Chondrocyte (in vitro differentiated cells): ENCODE data around the gene CELF2. TPM values are rescaled to one million over a fixed set of nuclear protein-coding genes. Genes with fewer than 3 reads are reported as not detected.

Experiments used
- DNase-seq: peaks from one replicate; pipeline ENCODE4 v3.0.0; 2021; ENCODE audit warnings: mixed read lengths, low spot score
- H3K27ac Mint-ChIP-seq: one replicate; pipeline ENCODE4 v1.8.0; 2021; ENCODE audit warnings: mild to moderate bottlenecking, moderate library complexity, mixed read lengths; ENCODE audit not compliant: unreplicated experiment
- H3K27me3 Mint-ChIP-seq: 2 replicates; pipeline ENCODE4 v1.8.0; 2021; ENCODE audit warnings: low read depth, mixed read lengths
- H3K36me3 Mint-ChIP-seq: 2 replicates; pipeline ENCODE4 v1.8.0; 2021; ENCODE audit warnings: low read depth, mixed read lengths
- H3K4me1 Mint-ChIP-seq: 2 replicates; pipeline ENCODE4 v1.8.0; 2021; ENCODE audit warnings: low read depth, mild to moderate bottlenecking, mixed read lengths
- H3K4me3 Mint-ChIP-seq: one replicate; pipeline ENCODE4 v1.8.0; 2021; ENCODE audit warnings: mild to moderate bottlenecking, moderate library complexity, mixed read lengths; ENCODE audit not compliant: unreplicated experiment
- H3K9me3 Mint-ChIP-seq: 2 replicates; pipeline ENCODE4 v1.8.0; 2021; ENCODE audit warnings: low read depth, mixed read lengths
- total RNA-seq: library from RNA; stranded (reverse); gene quantifications from 3 replicates; pipeline ENCODE4 v1.2.1, GENCODE V29; 2021
- TF ChIP-seq, protein P1 (sequence below): fragments of 200-600 bp; sonication (generic); IDR thresholded peaks from 2 replicates; pipeline ENCODE4 v1.5.0; 2021; ENCODE audit warnings: antibody characterized with exemption, mild to moderate bottlenecking, moderate library complexity

The CELF2 gene
- total RNA-seq, 1 donor from 2014 or later = 44.3 TPM

DNA sequence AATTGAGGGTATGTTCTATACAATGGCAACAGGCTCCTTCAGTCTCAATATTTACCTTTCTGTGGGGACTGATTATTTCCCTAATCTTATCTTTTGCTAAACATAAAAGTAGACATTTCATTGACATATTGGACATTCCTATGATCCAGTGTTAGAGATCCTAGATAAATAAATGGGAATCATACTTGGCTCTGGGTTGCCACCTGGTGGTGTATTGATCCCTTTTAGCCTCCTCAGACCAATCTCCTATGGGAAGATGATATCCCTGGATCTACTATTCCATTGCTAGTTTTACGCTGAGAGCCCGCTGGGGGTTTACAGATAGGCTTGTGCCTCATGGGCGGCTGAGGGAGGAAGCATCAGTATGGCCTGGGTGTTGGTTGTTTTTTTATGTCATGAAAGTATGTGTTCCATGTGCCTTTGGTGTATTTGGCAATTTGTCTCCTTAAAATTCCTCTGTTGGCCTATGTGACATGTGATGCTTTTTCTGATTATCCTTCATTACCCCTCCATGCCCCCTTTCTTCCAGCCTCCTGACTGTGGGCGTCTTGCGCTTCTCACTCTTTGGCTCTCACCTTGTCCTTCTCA lies 18.8 kb downstream of the CELF2 start:
- Mint-ChIP-seq H3K27ac (no peak overlapping the region), H3K9me3 (no peaks in the 10 kb centered on the region), H3K4me3 (no peak overlapping the region), H3K4me1 (peaks cover 14% of the 10 kb centered on the region), H3K27me3 (no peaks in the 10 kb centered on the region), H3K36me3 (peaks cover 1% of the 10 kb centered on the region)
- DNase-seq = no peak
- TF ChIP-seq, protein P1, sequence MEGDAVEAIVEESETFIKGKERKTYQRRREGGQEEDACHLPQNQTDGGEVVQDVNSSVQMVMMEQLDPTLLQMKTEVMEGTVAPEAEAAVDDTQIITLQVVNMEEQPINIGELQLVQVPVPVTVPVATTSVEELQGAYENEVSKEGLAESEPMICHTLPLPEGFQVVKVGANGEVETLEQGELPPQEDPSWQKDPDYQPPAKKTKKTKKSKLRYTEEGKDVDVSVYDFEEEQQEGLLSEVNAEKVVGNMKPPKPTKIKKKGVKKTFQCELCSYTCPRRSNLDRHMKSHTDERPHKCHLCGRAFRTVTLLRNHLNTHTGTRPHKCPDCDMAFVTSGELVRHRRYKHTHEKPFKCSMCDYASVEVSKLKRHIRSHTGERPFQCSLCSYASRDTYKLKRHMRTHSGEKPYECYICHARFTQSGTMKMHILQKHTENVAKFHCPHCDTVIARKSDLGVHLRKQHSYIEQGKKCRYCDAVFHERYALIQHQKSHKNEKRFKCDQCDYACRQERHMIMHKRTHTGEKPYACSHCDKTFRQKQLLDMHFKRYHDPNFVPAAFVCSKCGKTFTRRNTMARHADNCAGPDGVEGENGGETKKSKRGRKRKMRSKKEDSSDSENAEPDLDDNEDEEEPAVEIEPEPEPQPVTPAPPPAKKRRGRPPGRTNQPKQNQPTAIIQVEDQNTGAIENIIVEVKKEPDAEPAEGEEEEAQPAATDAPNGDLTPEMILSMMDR = peak; percentile 86

DNA sequence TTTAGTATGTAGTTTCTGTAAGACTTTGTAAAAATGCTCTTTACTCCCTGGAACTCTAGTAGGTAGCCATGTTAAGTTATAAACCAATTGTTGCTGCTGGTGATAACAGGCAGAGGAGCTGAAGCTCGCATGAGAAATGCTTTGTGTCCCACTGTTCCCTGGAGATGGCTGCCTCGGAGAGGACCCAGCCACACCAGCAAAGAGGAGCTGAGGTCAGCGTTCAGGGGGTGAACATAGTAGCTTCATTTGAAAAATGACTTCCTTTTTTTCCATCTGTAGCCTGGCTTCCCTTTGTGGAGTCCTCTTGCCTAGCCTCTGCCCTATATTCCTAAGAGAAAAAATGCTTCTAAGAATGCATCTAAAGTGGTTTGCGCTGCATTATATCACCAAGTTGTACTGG lies 20.3 kb downstream of the CELF2 start:
- no peaks in the 10 kb centered on the region for H3K36me3 Mint-ChIP-seq
- no peak for DNase-seq
- no peaks in the 10 kb centered on the region for H3K9me3 Mint-ChIP-seq
- no peaks in the 10 kb centered on the region for H3K27me3 Mint-ChIP-seq
- H3K4me3 Mint-ChIP-seq = no peak overlapping the region
- peaks cover 14% of the 10 kb centered on the region for H3K4me1 Mint-ChIP-seq
- H3K27ac Mint-ChIP-seq = no peak overlapping the region
- TF ChIP-seq, protein P1 = no peak

DNA sequence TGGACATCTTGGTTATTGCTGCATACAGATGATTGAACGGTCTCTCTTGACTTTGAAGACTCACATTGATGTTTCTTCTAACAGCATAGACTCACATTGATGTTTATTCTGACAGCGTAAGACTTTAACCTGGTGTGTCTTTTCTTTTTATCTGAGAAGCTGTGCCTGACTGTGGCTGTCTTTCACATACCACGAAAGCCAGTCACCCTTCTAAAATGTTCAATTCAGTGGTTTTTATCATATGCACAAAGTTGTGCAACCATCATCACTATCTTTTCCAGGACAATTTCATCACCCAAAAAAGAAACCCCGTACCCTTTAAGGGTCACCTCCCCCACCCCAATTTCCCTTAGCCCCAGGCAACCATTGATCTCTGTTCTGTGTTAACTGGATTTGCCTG lies 24.7 kb downstream of the CELF2 start:
- Mint-ChIP-seq H3K4me1 (no peaks in the 10 kb centered on the region), H3K4me3 (no peak overlapping the region), H3K27ac (no peak overlapping the region), H3K27me3 (no peaks in the 10 kb centered on the region), H3K36me3 (peaks cover 6% of the 10 kb centered on the region), H3K9me3 (no peaks in the 10 kb centered on the region)
- no peak for DNase-seq
- TF ChIP-seq, protein P1 = no peak

DNA sequence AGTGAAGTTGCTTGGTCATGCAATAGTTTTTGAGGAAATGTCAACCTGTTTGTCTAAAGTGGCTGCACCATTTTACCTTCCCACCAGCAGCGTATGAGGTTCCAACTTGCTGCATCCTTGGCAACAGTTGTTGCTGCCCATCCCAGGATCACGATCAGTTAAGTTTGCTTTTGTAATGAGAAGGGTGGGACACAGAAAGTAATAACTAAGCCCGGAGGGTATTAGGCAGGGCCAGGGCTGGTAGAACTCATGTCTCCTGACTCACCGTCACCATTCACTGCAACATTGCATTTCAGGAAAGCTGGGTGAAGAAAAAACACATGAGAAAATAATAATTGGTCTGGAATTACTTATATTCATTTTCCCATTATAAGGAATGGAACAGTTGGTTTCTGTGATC lies 25.4 kb downstream of the CELF2 start:
- Mint-ChIP-seq H3K36me3 (peaks cover 6% of the 10 kb centered on the region), H3K4me1 (no peaks in the 10 kb centered on the region), H3K27me3 (no peaks in the 10 kb centered on the region), H3K4me3 (no peak overlapping the region), H3K9me3 (no peaks in the 10 kb centered on the region), H3K27ac (no peak overlapping the region)
- TF ChIP-seq, protein P1 = no peak
- DNase-seq = no peak

DNA sequence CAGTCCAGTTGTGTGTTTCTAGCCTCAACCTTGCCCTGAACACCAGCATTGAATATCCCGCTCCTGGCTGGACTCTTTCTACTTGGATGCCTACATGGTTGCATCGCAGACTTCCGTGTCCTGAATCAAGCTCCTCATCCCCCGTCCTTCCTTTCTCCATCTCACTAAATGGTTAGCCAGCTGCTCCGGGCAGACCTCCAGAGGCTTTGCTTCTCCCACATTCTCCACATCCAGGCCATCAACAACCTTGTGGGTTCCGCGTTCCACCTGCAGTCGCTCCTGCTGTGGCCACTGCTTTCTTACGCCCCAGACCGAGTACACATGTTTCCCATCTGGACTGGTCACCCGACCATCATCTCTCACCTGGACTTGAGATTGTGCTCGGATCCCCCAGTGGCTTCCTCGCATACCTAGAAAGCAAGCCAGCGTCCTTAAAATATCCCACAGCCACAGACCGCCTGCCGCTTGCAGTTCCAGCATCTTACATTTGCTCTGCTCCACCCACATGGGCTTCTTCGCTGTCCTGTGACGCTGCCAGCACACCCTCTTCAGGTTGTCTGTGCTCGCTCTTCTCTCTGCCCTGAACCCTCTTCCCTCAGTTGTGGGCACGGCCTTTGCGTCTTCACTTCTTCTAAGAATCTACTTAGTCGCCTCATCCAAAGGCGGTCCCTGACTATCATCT lies 25.9 kb downstream of the CELF2 start:
- Mint-ChIP-seq H3K9me3 (no peaks in the 10 kb centered on the region), H3K4me1 (no peaks in the 10 kb centered on the region), H3K36me3 (peaks cover 6% of the 10 kb centered on the region), H3K27me3 (no peaks in the 10 kb centered on the region), H3K4me3 (no peak overlapping the region), H3K27ac (no peak overlapping the region)
- DNase-seq = no peak
- TF ChIP-seq, protein P1 = no peak
